Endothelial cell of umbilical vein (primary cell): Measurements from ENCODE around the gene ABCD1. TPM values are rescaled to one million over a fixed set of nuclear protein-coding genes. Genes with fewer than 3 reads are reported as not detected.

Experiments used
- BruUV-seq: library from RNA; stranded (reverse); fragments of 400-500 nt; replicated peaks from 2 replicates; lab custom pipeline; 2021; lab: Mats Ljungman, UMichigan
- CTCF ChIA-PET: fragments of 300-600, 350-600 bp; sonication (Branson Sonifier 250); formaldehyde crosslinking; loops from one replicate; lab custom pipeline; 2021; ENCODE audit warnings: antibody characterized with exemption, inconsistent platforms; lab: Charles Lee
- POLR2A ChIA-PET: fragments of 300-600, 350-600 bp; sonication (Branson Sonifier 250); formaldehyde crosslinking; loops from one replicate; lab custom pipeline; 2021; ENCODE audit warnings: antibody characterized with exemption, inconsistent platforms; lab: Charles Lee
- DNase-seq: peaks from one replicate; pipeline ENCODE4 v3.0.0-alpha.2; 2011; ENCODE audit warnings: low read depth, low spot score
- FAIRE-seq: peaks from 2 replicates; lab custom pipeline; 2011; peaks lifted over from hg19 to GRCh38; lab: Jason Lieb, UNC
- H2AFZ ChIP-seq: 2 replicates; pipeline ENCODE4 v1.6.0; 2012; ENCODE audit warnings: low read depth, low read length, control low read depth, inconsistent platforms
- H3K27ac ChIP-seq: 2 replicates; pipeline ENCODE4 v1.5.1; 2011; ENCODE audit warnings: low read depth, mild to moderate bottlenecking, control low read depth, low read length, moderate library complexity; ENCODE audit not compliant: insufficient read depth
- H3K27me3 ChIP-seq, 2 experiments: 2 replicates each; pipeline versions ENCODE4 v1.6.0 to v1.6.1; 2011; ENCODE audit warnings: low read length in 2 of 2, mixed read lengths in 1 of 2; ENCODE audit not compliant: control insufficient read depth in 2 of 2, insufficient read depth in 2 of 2
- H3K36me3 ChIP-seq, 2 experiments: 2 replicates in 1 of 2; 3 replicates in 1 of 2; pipeline ENCODE4 v1.5.1; 2011; ENCODE audit warnings: low read length in 2 of 2, mild to moderate bottlenecking in 1 of 2, moderate library complexity in 1 of 2; ENCODE audit not compliant: control insufficient read depth in 2 of 2, insufficient read depth in 2 of 2; ENCODE audit errors: extremely low read depth in 1 of 2
- H3K4me1 ChIP-seq: 3 replicates; pipeline ENCODE4 v1.5.1; 2011; ENCODE audit warnings: mild to moderate bottlenecking, low read length; ENCODE audit not compliant: control insufficient read depth, insufficient read depth; ENCODE audit errors: extremely low read depth
- H3K4me2 ChIP-seq: 2 replicates; pipeline ENCODE4 v1.6.1; 2011; ENCODE audit warnings: low read length, control low read depth, mixed read lengths; ENCODE audit not compliant: insufficient read depth
- H3K4me3 ChIP-seq, 3 experiments: fragments of 200-600 bp in 1 of 3; sonication (generic), shearing (Covaris generic) in 1 of 3; replicated peaks in 1 of 3; 2 replicates each; pipeline ENCODE4 v1.5.1; 2011 to 2016; ENCODE audit warnings: control low read depth in 3 of 3, low read length in 3 of 3, mild to moderate bottlenecking in 2 of 3, inconsistent platforms in 1 of 3, low read depth in 1 of 3, moderate library complexity in 1 of 3; ENCODE audit not compliant: insufficient read depth in 1 of 3
- H3K79me2 ChIP-seq: 2 replicates; pipeline ENCODE4 v1.6.0; 2012; ENCODE audit warnings: low read length, inconsistent platforms; ENCODE audit not compliant: control insufficient read depth, insufficient read depth
- H3K9ac ChIP-seq: replicated peaks from 2 replicates; pipeline ENCODE3; 2011; ENCODE audit warnings: low read length, control low read depth; ENCODE audit not compliant: insufficient read depth; ENCODE audit errors: extremely low read depth
- H3K9me1 ChIP-seq: replicated peaks from 3 replicates; pipeline ENCODE4 v1.6.0; 2011; ENCODE audit warnings: mild to moderate bottlenecking, low read length; ENCODE audit not compliant: control insufficient read depth, insufficient read depth; ENCODE audit errors: extremely low read depth
- H3K9me3 ChIP-seq: replicated peaks from 2 replicates; pipeline ENCODE4 v1.5.1; 2012; ENCODE audit warnings: low read length, inconsistent platforms; ENCODE audit not compliant: control insufficient read depth, insufficient read depth
- H4K20me1 ChIP-seq: replicated peaks from 2 replicates; pipeline ENCODE3; 2011; ENCODE audit warnings: mild to moderate bottlenecking, low read length; ENCODE audit not compliant: control insufficient read depth, insufficient read depth; ENCODE audit errors: extremely low read depth
- EZH2 ChIP-seq: IDR thresholded peaks from 2 replicates; pipeline ENCODE4 v1.6.1; 2012; ENCODE audit warnings: borderline replicate concordance, low read depth, mild to moderate bottlenecking, moderate library complexity, low read length, inconsistent platforms; ENCODE audit not compliant: severe bottlenecking
- FOS ChIP-seq: IDR thresholded peaks from 2 replicates; pipeline ENCODE4 v1.6.1; 2011; ENCODE audit warnings: mild to moderate bottlenecking, low read length, moderate library complexity, borderline replicate concordance; ENCODE audit not compliant: insufficient read depth
- GATA2 ChIP-seq: IDR thresholded peaks from 2 replicates; pipeline ENCODE4 v1.7.0; 2011; ENCODE audit warnings: low read depth, mild to moderate bottlenecking, moderate library complexity, mixed read lengths, low read length; ENCODE audit not compliant: insufficient read length, insufficient read depth
- MAX ChIP-seq: IDR thresholded peaks from 2 replicates; pipeline ENCODE4 v1.6.1; 2011; ENCODE audit not compliant: insufficient read depth, insufficient read length
- POLR2A ChIP-seq: IDR thresholded peaks from 2 replicates; pipeline ENCODE4 v1.6.1; 2012; ENCODE audit warnings: low read depth, mild to moderate bottlenecking, control low read depth, low read length
- POLR2AphosphoS5 ChIP-seq: IDR thresholded peaks from 2 replicates; pipeline ENCODE4 v1.6.1; 2012; ENCODE audit warnings: low read depth, mild to moderate bottlenecking, control low read depth, low read length, moderate library complexity; ENCODE audit not compliant: insufficient read depth
- dilution Hi-C: fragments of 300-500 bp; cut with MboI; formaldehyde crosslinking; loops from one replicate; pipeline ENCODE4 v1.15.0; 2019; ENCODE audit warnings: low sequenced_read_pairs; ENCODE audit not compliant: extremely low pct_ligation_motif_present
- intact Hi-C: fragments of 100-400 bp; cut with micrococcal nuclease; formaldehyde crosslinking; loops from one replicate; pipeline ENCODE4 v1.10.0; 2022
- polyA plus RNA-seq, 4 experiments: library from polyadenylated mRNA; depleted of rRNA in 3 of 4; stranded (reverse) in 3 of 4; unstranded in 1 of 4; fragments of >200 nt; gene quantifications; 2 replicates each; pipeline versions ENCODE4 v1.2.1 to v1.2.3, GENCODE V29; 2011 to 2012; ENCODE audit warnings: missing spikeins in 1 of 4
- total RNA-seq: library from RNA; stranded (reverse); gene quantifications from 2 replicates; pipeline ENCODE4 v1.2.3, GENCODE V29; 2021

ABCD1 gene
- total and polyA plus RNA-seq, 2 donors (not counting 3 experiments of a cell fraction or from before 2014, with no cell fraction given), result 9.1 to 12.9 TPM

GRCh38 chrX:153774576-153775292 lies 50.1 kb downstream of the ABCD1 start:
- CTCF ChIA-PET, result no interaction called here
- intact Hi-C loops, result no loop called here
- POLR2A ChIA-PET, result no interaction called here

DNA sequence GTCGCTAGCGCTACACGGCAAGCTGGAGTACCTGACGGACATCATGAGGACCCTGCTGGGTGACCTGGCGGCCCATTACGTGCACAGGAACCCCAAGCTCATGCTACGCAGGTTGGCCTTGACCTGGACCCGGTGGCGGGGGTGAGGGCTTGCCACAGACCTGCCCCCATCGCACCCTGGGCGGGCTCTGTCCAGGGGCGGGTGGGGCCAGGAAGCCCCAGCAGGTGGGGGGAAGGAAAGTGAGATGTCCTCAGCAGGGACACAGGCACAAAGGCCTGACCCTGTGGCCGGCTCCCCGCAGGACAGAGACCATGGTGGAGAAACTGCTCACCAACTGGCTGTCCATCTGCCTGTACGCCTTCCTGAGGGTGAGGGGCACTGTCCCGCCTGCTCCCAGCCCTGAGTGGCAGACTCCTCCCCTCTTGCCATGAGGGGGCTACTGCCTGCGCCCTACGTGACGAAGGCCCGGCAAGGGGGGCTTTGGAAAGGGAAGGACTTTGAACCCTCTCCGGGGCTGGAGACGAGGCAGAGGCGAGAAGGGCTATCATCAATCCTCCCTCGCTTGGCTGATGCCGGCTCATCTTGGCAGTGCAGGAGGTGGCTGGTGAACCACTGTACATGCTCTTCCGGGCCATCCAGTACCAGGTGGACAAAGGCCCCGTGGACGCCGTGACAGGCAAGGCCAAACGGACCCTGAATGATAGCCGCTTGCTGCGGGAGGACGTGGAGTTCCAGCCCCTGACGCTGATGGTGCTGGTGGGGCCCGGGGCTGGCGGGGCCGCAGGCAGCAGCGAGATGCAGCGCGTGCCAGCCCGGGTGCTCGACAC lies 50.9 kb downstream of the ABCD1 start:
- no peaks in the 10 kb centered on the region for H3K79me2 ChIP-seq
- FAIRE-seq, result no peak
- TF ChIP-seq EZH2, result no peak

More at GRCh38 chrX:153774576-153775292, 50.1 kb downstream of the ABCD1 start:
- DNase-seq, result no peak
- no peaks in the 10 kb centered on the region for H3K79me2 ChIP-seq
- H3K27me3 ChIP-seq, result no peaks in the 10 kb centered on the region
- H4K20me1 ChIP-seq, result no peaks in the 10 kb centered on the region
- H3K9me1 ChIP-seq, result no peaks in the 10 kb centered on the region
- TF ChIP-seq POLR2AphosphoS5, result no peak
- TF ChIP-seq POLR2A, result no peak
- TF ChIP-seq FOS, result no peak
- TF ChIP-seq GATA2, result no peak
- TF ChIP-seq MAX, result no peak
- H3K9me3 ChIP-seq, result no peaks in the 10 kb centered on the region
- H3K4me1 ChIP-seq, result no peaks in the 10 kb centered on the region
- H3K36me3 ChIP-seq, result peaks cover 0 to 22% of the 10 kb centered on the region in 2 experiments
- no peak overlapping the region for H3K4me2 ChIP-seq
- H3K4me3 ChIP-seq, result no peak overlapping the region
- no peak overlapping the region for H2AFZ ChIP-seq
- no TSS peak for BruUV-seq
- H3K9ac ChIP-seq, result no peak overlapping the region
- no peak for FAIRE-seq
- dilution Hi-C loops, result no loop called here
- H3K27ac ChIP-seq, result no peak overlapping the region

More for the DNA sequence above, 50.9 kb downstream of the ABCD1 start:
- no TSS peak for BruUV-seq
- ChIA-PET CTCF (no interaction called here), POLR2A (no interaction called here)
- Histone ChIP-seq H3K9ac (no peak overlapping the region), H3K4me2 (no peak overlapping the region), H4K20me1 (no peaks in the 10 kb centered on the region), H2AFZ (no peak overlapping the region), H3K27me3 (no peaks in the 10 kb centered on the region), H3K4me1 (no peaks in the 10 kb centered on the region), H3K4me3 (no peak overlapping the region), H3K9me1 (no peaks in the 10 kb centered on the region), H3K36me3 (peaks cover 0 to 20% of the 10 kb centered on the region in 2 experiments), H3K9me3 (no peaks in the 10 kb centered on the region), H3K27ac (no peak overlapping the region)
- dilution Hi-C loops, result no loop called here
- no peak for DNase-seq
- intact Hi-C loops, result no loop called here
